Suprapubic skin (tissue), 4 donors: ENCODE results near the gene CHD2.

ENCODE experiments used
- EP300 ChIP-seq: sonication (generic); formaldehyde crosslinking; IDR thresholded peaks from one replicate; pipeline ENCODE4 v1.6.1; 2017; ENCODE audit warnings: antibody characterized with exemption
- POLR2A ChIP-seq, 2 donors: fragments of 450-650 bp; IDR thresholded peaks; one replicate each; pipeline ENCODE4 v1.6.1; 2017; ENCODE audit warnings: antibody characterized with exemption in 2 of 2, mild to moderate bottlenecking in 2 of 2, moderate library complexity in 2 of 2
- POLR2AphosphoS5 ChIP-seq, 3 donors: sonication (generic); formaldehyde crosslinking; IDR thresholded peaks; one replicate each; pipeline ENCODE4 v1.6.1; 2017; ENCODE audit warnings: antibody characterized with exemption in 3 of 3
- TF ChIP-seq, protein P1 (sequence below), 2 donors: fragments of 200-600 bp in 1 of 2; fragments of 450-650 bp in 1 of 2; sonication (generic) in 1 of 2; IDR thresholded peaks; one replicate each; pipeline ENCODE4 v1.5.1; 2016 to 2019; ENCODE audit warnings: antibody characterized with exemption in 2 of 2, mild to moderate bottlenecking in 1 of 2, moderate library complexity in 1 of 2

DNA sequence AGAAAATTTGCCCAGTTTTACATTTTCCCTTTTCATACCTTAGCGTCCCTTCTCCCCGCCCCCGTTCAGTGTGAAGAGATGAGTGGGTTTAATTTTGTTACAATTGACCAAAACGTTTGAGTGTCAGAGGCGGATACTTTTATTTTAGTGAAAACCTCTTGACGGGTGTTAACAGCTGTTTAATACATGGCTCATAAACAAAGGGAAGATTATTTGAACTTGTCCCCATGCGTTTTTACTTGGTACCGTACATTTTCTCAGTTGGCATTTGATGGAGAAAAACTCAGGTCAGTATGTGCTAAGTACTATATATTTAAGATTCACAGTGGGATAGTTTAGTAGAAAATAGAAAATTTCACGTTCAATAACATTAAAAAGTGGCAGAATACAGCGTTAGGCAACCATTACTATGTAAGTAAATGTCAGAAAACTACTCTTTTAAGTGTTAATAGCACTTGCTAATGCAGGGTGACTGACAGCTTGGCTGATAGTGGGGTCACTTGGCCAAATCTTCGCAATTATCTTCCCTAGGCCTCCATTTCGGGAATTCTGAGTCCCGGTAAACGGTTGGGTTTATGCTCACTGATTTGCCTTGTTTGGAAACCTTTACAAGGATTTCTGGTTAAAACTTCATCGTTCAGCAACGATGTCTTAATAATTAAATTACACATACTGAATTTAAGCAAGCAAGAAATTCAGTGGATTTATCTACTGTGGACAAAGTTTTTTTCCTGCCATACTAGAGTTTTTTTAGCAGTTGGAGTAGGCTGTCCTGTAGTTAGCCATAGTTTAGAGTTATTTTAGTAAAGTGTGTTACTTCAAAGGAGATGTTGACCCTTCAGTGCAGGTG is 4.8 kb downstream of the CHD2 start:
- TF ChIP-seq, protein P1, sequence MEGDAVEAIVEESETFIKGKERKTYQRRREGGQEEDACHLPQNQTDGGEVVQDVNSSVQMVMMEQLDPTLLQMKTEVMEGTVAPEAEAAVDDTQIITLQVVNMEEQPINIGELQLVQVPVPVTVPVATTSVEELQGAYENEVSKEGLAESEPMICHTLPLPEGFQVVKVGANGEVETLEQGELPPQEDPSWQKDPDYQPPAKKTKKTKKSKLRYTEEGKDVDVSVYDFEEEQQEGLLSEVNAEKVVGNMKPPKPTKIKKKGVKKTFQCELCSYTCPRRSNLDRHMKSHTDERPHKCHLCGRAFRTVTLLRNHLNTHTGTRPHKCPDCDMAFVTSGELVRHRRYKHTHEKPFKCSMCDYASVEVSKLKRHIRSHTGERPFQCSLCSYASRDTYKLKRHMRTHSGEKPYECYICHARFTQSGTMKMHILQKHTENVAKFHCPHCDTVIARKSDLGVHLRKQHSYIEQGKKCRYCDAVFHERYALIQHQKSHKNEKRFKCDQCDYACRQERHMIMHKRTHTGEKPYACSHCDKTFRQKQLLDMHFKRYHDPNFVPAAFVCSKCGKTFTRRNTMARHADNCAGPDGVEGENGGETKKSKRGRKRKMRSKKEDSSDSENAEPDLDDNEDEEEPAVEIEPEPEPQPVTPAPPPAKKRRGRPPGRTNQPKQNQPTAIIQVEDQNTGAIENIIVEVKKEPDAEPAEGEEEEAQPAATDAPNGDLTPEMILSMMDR (IDR thresholded peaks at IDR 0.05), result no peak
- no peak for TF ChIP-seq POLR2A (IDR thresholded peaks at IDR 0.05)
- TF ChIP-seq EP300, result no peak
- no peak for TF ChIP-seq POLR2AphosphoS5 (IDR thresholded peaks at IDR 0.05)
